GM23248 (cell line): ENCODE results near the gene AP3B1. TPM values are rescaled to one million over a fixed set of nuclear protein-coding genes. Genes with fewer than 3 reads are reported as not detected.

Experiments used
- DNase-seq: peaks from one replicate; pipeline ENCODE4 v3.0.0-alpha.2; 2015
- H2AFZ ChIP-seq: fragments of 200-600 bp; sonication (generic); 2 replicates; pipeline ENCODE4 v1.6.1; 2016; ENCODE audit warnings: antibody characterized with exemption
- H3F3A ChIP-seq: fragments of 200-600 bp; sonication (generic); 2 replicates; pipeline ENCODE4 v1.6.1; 2016; ENCODE audit warnings: mild to moderate bottlenecking, antibody characterized with exemption, mixed run types; ENCODE audit not compliant: insufficient read depth
- H3K27ac ChIP-seq: fragments of 200-600 bp; sonication (generic); 2 replicates; pipeline ENCODE4 v1.5.1; 2016; ENCODE audit warnings: mild to moderate bottlenecking
- H3K27me3 ChIP-seq: fragments of 200-600 bp; sonication (generic); replicated peaks from 2 replicates; pipeline ENCODE4 v1.6.1; 2016; ENCODE audit warnings: mild to moderate bottlenecking; ENCODE audit not compliant: insufficient read depth
- H3K36me3 ChIP-seq: fragments of 200-600 bp; sonication (generic); 2 replicates; pipeline ENCODE4 v1.6.1; 2016; ENCODE audit warnings: low read depth, mild to moderate bottlenecking
- H3K4me1 ChIP-seq: fragments of 200-600 bp; sonication (generic); 2 replicates; pipeline ENCODE4 v1.6.1; 2016; ENCODE audit warnings: mild to moderate bottlenecking; ENCODE audit not compliant: insufficient read depth
- H3K4me2 ChIP-seq: fragments of 200-600 bp; sonication (generic); one replicate; pipeline ENCODE4 v1.6.1; 2016; ENCODE audit warnings: mild to moderate bottlenecking; ENCODE audit not compliant: unreplicated experiment
- H3K4me3 ChIP-seq: fragments of 200-600 bp; sonication (generic); 2 replicates; pipeline ENCODE4 v1.5.1; 2016; ENCODE audit warnings: mild to moderate bottlenecking
- H3K79me2 ChIP-seq: fragments of 200-600 bp; sonication (generic); 2 replicates; pipeline ENCODE4 v1.6.1; 2016; ENCODE audit warnings: mild to moderate bottlenecking; ENCODE audit not compliant: insufficient read depth
- H3K9ac ChIP-seq: fragments of 200-600 bp; sonication (generic); 2 replicates; pipeline ENCODE4 v1.6.1; 2016; ENCODE audit warnings: mild to moderate bottlenecking
- H3K9me2 ChIP-seq: fragments of 200-600 bp; sonication (generic); 2 replicates; pipeline ENCODE4 v1.6.1; 2016; ENCODE audit warnings: mixed run types, mild to moderate bottlenecking, moderate library complexity; ENCODE audit not compliant: insufficient read depth
- H3K9me3 ChIP-seq: fragments of 200-600 bp; sonication (generic); one replicate; pipeline ENCODE4 v1.6.1; 2017; ENCODE audit warnings: low read depth
- H4K20me1 ChIP-seq: fragments of 200-600 bp; sonication (generic); 2 replicates; pipeline ENCODE4 v1.6.0; 2016; ENCODE audit not compliant: insufficient read depth
- EZH2 ChIP-seq: fragments of 200-600 bp; sonication (generic); IDR thresholded peaks from 2 replicates; pipeline ENCODE4 v1.6.1; 2018; ENCODE audit warnings: antibody characterized with exemption, mild to moderate bottlenecking; ENCODE audit not compliant: insufficient read depth, poor library complexity, severe bottlenecking
- EZH2phosphoT487 ChIP-seq: fragments of 200-600 bp; sonication (generic); IDR thresholded peaks from 2 replicates; pipeline ENCODE4 v1.6.1; 2018; ENCODE audit warnings: antibody characterized with exemption, moderate library complexity, mild to moderate bottlenecking, low read depth; ENCODE audit not compliant: insufficient read depth
- WGBS, 2 experiments: methylation state at CpG; one replicate each; pipeline ENCODE4 v1.1.6; 2015 to 2017; ENCODE audit warnings: low lambda C conversion rate in 2 of 2, low coverage in 1 of 2; ENCODE audit errors: missing lambda C conversion rate in 2 of 2; 5-methylcytosine and 5-hydroxymethylcytosine counted together
- in situ Hi-C: fragments of 300-500 bp; cut with MboI; formaldehyde crosslinking; loops from 2 replicates; pipeline ENCODE4 v1.15.0; 2020
- polyA plus RNA-seq: library from polyadenylated mRNA; unstranded; fragments of >200 nt; fragmentation: Nextera tagmentation; extraction: Ambion mirVana; gene quantifications from 2 replicates; pipeline ENCODE4 v1.2.1, GENCODE V29; 2016
- total RNA-seq: library from RNA; depleted of rRNA; stranded (reverse); fragments of >200 nt; shearing (Covaris generic); gene quantifications from 2 replicates; pipeline ENCODE4 v1.2.3, GENCODE V29; 2014

The AP3B1 gene
- total and polyA plus RNA-seq, 2 experiments from 2014 or later: 40.3 to 49.7 TPM

GRCh38 chr5:77993855-77994318 is 300.6 kb downstream of the AP3B1 start:
- Histone ChIP-seq H3K4me3 (no peak overlapping the region), H2AFZ (no peak overlapping the region), H3K9ac (no peak overlapping the region), H3K79me2 (no peaks in the 10 kb centered on the region), H3K4me2 (no peak overlapping the region), H3F3A (no peaks in the 10 kb centered on the region), H3K9me2 (no peaks in the 10 kb centered on the region), H3K4me1 (no peaks in the 10 kb centered on the region), H3K36me3 (no peaks in the 10 kb centered on the region), H4K20me1 (no peaks in the 10 kb centered on the region), H3K27ac (no peak overlapping the region), H3K27me3 (no peaks in the 10 kb centered on the region), H3K9me3 (no peaks in the 10 kb centered on the region)
- in situ Hi-C loops: no loop called here
- DNase-seq: no peak
- WGBS, 2 experiments: 89 to 90% methylated on average over 10 of the region's 10 CpGs
- TF ChIP-seq EZH2phosphoT487 (no peak), EZH2 (no peak)

GRCh38 chr5:77993141-77993854 is 301.2 kb downstream of the AP3B1 start:
- Histone ChIP-seq H3K9ac (no peak overlapping the region), H2AFZ (no peak overlapping the region), H3K79me2 (no peaks in the 10 kb centered on the region), H3K4me3 (no peak overlapping the region), H3K36me3 (no peaks in the 10 kb centered on the region), H3K9me2 (no peaks in the 10 kb centered on the region), H3F3A (no peaks in the 10 kb centered on the region), H3K9me3 (no peaks in the 10 kb centered on the region), H3K27ac (no peak overlapping the region), H3K4me1 (no peaks in the 10 kb centered on the region), H3K27me3 (no peaks in the 10 kb centered on the region), H4K20me1 (no peaks in the 10 kb centered on the region), H3K4me2 (no peak overlapping the region)
- 94 to 95% methylated on average over 17 of the region's 17 CpGs for WGBS, 2 experiments
- TF ChIP-seq EZH2phosphoT487 (no peak), EZH2 (no peak)
- no peak for DNase-seq
- in situ Hi-C loops: no loop called here

GRCh38 chr5:77991084-77991483 is 303.4 kb downstream of the AP3B1 start:
- no peaks in the 10 kb centered on the region for H4K20me1 ChIP-seq
- no peak overlapping the region for H3K27ac ChIP-seq
- no peak overlapping the region for H3K9ac ChIP-seq
- no peaks in the 10 kb centered on the region for H3F3A ChIP-seq
- DNase-seq: no peak
- no peaks in the 10 kb centered on the region for H3K36me3 ChIP-seq
- no peak overlapping the region for H2AFZ ChIP-seq
- no peaks in the 10 kb centered on the region for H3K4me1 ChIP-seq
- no peaks in the 10 kb centered on the region for H3K27me3 ChIP-seq
- TF ChIP-seq EZH2 (no peak), EZH2phosphoT487 (no peak)
- in situ Hi-C loops: no loop called here
- no peaks in the 10 kb centered on the region for H3K79me2 ChIP-seq
- WGBS, 2 experiments: 79 to 84% methylated on average over 5 of the region's 5 CpGs
- no peak overlapping the region for H3K4me3 ChIP-seq
- H3K9me2 ChIP-seq: no peaks in the 10 kb centered on the region
- no peaks in the 10 kb centered on the region for H3K9me3 ChIP-seq
- no peak overlapping the region for H3K4me2 ChIP-seq

- Histone ChIP-seq H3K27ac (no peak overlapping the region), H3K4me1 (no peaks in the 10 kb centered on the region), H3K4me2 (no peak overlapping the region), H4K20me1 (no peaks in the 10 kb centered on the region), H3K4me3 (no peak overlapping the region), H3K79me2 (no peaks in the 10 kb centered on the region), H3K9me3 (no peaks in the 10 kb centered on the region), H3K9me2 (no peaks in the 10 kb centered on the region), H3F3A (no peaks in the 10 kb centered on the region), H3K36me3 (no peaks in the 10 kb centered on the region), H3K9ac (no peak overlapping the region), H2AFZ (no peak overlapping the region), H3K27me3 (no peaks in the 10 kb centered on the region)
- 82 to 98% methylated on average over 3 of the region's 3 CpGs for WGBS, 2 experiments
- in situ Hi-C loops: no loop called here
- TF ChIP-seq EZH2phosphoT487 (no peak), EZH2 (no peak)
- no peak for DNase-seq
These were observed 304.5 kb downstream of the AP3B1 start for GRCh38 chr5:77990020-77990419.

- no peaks in the 10 kb centered on the region for H3K79me2 ChIP-seq
- H3K27me3 ChIP-seq: no peaks in the 10 kb centered on the region
- H3K9me3 ChIP-seq: no peaks in the 10 kb centered on the region
- no peak overlapping the region for H3K27ac ChIP-seq
- DNase-seq: no peak
- TF ChIP-seq EZH2phosphoT487: no peak
- H3K36me3 ChIP-seq: no peaks in the 10 kb centered on the region
- H3K9me2 ChIP-seq: no peaks in the 10 kb centered on the region
- WGBS, 2 experiments: 92% methylated on average over 19 of the region's 19 CpGs
- H3K4me1 ChIP-seq: no peaks in the 10 kb centered on the region
- H3K4me3 ChIP-seq: no peak overlapping the region
- in situ Hi-C loops: no loop called here
- no peak overlapping the region for H2AFZ ChIP-seq
- H3K4me2 ChIP-seq: no peak overlapping the region
- no peaks in the 10 kb centered on the region for H4K20me1 ChIP-seq
- no peaks in the 10 kb centered on the region for H3F3A ChIP-seq
- H3K9ac ChIP-seq: no peak overlapping the region
These were observed 306.5 kb downstream of the AP3B1 start for GRCh38 chr5:77987988-77988387.
